Measurements from ENCODE around the gene SERPINB1.
"Not testable (repeated sequence)": the region's sequence is repeated elsewhere in the genome, so short reads cannot be mapped to it uniquely, and the experiment has no call there.

SERPINB1 gene

DNA sequence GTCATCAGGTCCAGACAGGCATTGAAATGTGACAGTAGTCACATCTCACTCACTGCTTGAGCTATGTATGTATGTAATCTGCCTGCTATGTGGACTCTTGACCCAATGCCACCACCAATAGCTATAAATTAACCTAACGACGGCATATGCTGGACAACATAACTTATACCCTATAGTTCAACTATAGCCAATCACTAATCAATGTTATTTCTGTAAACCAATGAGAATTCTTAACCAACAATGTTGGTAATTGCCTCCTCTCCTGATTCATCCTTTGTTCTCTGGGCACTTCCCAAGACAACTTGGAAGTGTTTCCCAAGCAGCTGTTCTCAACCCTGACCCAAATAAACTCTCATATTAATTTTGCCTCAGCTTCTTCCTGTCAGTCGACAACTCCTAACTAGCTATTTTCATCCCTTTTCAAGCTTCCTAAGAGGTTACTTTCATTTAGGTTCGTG lies 24.1 kb upstream of the SERPINB1 start:
- FAIRE-seq, result no peak

DNA sequence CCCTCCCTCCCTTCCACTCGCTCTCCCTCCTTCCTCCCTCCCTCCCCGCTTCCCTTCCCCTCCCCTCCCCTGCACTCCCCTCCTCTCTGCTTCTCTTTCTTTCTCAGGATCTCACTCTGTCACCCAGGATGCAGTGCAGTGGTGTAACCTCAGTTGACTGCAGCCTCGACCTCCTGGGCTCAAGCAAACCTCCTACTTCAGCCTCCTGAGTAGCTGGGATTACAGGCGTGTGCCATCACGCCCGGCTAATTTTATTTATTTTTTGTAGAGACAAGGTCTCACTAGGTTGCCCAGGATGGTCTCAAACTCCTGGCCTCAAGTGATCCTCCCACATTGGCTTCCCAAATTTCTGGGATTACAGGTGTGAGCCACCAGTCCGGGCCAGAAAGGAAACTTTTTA lies 23.6 kb upstream of the SERPINB1 start:
- FAIRE-seq, result no peak

DNA sequence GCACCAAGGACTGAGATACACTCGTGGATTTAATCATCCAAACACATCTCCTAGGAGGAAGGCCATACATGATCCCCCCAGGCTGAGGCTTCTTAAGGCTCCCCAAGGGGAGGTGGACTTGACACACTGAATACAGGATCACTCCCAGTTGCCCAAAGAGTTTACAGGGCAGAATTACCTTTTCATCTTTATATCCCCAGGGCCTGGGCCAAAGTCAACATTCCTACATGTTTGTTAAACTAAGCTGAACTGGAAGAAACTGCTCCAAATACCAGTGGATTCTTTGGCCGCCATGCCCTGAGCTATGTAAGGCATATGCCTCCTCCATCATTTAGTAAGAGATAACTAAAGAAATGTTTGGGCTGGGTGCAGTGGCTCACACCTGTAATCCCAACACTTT lies 22.2 kb upstream of the SERPINB1 start:
- FAIRE-seq, result no peak

DNA sequence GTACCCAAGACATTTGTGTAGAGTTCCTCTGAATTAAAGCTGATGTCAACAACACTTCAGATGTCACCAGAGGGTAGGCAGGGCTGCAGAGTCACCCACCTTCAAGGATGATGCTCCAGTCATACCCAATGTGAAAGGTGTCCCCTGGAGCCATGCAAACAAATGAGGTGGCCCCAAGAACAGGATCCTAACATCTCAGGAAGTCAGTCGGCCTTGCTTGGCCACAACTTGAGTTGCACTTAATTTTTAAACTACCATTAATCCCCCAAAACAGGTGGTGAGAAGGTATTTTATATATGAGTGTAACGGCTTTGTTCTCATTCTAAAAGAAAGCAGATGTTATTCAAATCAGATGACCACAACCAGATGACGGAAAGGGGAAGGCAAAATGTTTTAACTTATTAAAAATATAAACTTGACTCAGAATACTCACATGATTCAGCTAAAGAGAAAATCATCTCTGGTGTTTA lies 21.1 kb upstream of the SERPINB1 start:
- no peak for FAIRE-seq

DNA sequence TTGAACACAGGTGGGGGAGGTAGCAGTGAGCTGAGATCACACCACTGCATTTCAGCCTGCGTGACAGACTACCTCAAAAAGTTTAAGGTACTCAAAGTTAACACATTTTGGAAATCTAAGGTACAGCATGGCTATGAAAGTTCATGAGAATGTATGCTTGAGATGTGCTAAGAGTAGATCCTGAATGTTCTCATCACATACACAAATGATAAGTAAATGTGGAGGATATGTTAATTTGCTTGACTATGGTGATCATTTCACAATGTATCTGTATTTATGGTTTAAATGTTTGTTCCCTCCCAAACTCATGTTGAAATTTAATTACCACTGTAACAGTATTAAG lies 20.1 kb upstream of the SERPINB1 start:
- FAIRE-seq, result no peak

DNA sequence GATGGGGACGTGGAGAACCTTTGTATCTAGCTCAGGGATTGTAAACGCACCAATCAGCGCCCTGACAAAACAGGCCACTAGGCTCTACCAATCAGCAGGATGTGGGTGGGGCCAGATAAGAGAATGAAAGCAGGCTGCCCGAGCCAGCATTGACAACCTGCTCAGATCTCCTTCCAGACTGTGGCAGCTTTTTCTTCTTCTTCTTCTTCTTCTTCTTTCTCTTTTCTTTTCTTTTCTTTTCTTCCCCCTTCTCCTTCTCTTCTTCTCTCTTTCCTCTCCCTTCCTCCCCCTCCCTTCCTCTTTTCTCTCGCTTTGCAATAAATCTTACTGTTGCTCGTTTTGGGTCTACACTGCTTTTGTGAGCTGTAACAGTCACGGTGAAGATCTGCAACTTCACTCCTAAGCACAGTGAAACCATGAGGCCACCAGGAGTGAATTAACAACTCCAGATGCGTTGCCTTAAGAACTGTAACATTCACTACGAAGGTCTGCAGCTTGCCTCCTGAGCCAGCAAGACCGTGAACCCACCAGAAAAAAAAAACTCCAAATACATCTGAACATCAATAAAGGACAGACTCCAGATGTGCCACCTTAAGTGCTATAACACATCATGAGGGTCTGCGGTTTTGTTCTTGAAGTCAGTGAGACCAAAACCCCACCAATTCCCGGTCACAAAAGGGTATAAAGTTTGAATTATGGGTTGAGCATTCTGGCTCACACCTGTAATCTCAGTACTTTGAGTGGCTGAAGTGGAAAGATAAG lies 19.6 kb upstream of the SERPINB1 start:
- no peak for FAIRE-seq

DNA sequence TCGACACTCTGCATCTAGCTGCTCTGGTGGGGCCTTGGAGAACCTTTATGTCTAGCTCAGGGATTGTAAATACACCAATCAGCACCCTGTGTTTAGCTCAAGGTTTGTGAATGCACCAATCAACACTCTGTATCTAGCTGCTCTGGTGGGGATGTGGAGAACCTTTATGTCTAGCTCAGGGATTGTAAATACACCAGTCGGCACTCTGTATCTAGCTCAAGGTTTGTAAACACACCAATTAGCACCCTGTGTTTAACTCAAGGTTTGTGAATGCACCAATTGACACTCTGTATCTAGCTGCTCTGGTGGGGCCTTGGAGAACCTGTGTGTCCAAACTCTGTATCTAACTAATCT lies 19.0 kb upstream of the SERPINB1 start:
- not testable (repeated sequence) for FAIRE-seq

DNA sequence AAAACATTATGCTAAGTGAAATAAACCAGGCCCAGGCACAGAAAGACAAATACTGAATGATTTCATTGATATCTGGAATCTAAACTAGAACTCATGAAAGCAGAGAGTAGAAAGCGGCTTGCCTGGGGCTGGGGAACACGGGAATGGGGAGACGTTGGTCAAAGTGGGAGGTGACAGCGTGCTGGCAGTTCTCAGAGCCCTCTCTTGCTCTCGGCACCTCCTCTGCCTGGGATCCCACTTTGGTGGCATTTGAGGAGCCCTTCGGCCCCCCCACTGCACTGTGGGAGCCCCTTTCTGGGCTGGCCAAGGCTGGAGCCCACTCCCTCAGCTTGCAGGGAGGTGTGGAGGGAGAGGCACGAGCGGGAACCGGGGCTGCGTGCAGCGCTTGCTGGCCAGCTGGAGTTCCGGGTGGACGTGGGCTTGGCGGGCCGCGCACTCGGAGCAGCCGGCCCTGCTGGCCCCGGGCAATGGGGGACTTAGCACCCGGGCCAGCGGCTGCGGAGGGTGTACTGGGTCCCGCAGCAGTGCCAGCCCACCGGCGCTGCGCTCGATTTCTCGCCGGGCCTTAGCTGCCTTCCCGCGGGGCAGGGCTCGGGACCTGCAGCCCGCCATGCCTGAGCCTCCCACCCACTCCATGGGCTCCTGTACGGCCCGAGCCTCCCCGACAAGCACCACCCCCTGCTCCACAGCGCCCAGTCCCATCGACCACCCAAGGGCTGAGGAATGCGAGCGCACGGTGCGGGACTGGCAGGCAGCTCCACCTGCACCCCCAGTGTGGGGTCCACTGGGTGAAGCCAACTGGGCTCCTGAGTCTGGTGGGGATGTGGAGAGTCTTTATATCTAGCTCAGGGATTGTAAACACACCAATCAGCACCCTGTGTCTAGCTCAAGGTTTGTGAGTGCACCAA lies 18.4 kb upstream of the SERPINB1 start:
- FAIRE-seq, result not testable (repeated sequence)

DNA sequence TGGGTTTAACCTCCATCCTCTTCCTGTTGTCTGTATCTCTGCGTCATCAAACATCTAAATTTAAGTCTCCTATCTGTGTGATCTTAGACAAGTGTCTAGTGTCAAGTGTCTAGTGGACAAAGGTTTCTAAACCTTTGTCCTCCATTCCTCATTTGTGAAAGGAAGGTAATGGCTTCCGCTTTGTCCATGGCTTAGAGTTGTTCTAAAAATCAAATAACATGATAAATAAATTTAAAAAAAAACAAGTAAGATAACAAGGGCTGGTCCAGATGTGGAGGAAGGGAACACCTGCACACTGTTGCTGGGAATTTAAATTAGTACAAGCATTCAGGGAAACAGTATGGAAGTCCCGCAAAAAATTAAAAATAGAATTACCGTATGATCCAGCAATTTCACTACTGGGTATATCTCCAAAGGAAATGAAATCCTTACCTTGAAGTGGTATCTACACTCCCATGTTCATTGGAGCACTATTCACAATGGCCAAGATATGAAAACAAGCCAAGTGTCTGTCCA lies 17.6 kb upstream of the SERPINB1 start:
- FAIRE-seq, result no peak

DNA sequence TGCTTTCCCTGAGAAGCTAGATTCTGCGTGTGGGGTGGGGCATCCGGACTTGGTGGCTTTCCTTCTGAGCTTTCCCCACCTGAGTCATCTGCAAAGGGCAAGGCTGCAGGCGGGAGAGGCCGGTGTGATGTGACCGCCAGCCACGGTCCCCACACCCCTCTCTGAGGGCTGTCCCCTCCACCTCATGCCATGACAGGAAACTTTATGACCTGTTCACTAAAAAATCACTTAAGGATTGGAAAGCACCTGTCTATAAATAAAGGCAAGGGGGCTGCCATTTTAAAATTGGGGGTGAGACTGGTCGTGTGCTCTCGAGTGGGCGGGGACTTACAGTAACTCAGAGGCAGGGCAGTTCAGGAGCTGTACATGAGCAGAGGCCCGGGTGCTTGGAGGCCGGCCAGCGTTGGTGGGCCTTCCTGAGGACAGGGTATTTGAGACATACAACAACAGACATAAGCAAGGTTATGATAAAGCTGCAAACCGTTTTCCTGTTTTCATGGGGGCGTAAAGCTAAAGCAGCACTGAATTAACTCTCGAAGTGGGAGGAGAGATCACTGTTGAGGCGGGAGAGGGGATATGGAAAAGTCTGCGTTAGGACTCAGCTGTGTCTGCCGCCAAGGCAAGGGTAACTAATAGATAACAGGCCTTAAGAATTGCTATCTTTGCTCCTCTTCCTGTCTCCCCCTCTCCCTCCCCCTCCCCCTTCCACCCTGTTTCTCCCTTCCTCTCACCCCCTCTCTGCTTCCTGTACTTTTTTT lies 16.1 kb upstream of the SERPINB1 start:
- FAIRE-seq, result no peak

DNA sequence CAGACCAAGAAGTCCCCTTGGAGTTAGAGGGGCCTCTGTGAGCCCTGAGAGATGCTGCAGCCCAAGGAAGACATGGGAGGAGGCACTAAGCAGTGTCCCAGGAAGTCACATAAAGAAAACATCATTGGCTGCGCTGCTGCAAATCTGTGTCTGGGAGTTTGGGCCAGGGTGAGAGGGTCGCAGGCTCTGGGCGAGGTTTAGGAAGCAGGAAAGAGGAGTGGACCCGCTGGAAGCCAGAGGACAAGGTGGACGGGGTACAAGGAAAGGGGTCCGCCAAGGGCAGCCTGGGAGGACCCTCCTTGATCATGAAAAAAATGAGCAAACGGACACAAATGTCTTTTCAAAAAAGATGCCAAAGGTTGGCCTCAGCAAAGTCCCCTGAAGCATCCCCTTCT lies 15.5 kb upstream of the SERPINB1 start:
- FAIRE-seq, result no peak

DNA sequence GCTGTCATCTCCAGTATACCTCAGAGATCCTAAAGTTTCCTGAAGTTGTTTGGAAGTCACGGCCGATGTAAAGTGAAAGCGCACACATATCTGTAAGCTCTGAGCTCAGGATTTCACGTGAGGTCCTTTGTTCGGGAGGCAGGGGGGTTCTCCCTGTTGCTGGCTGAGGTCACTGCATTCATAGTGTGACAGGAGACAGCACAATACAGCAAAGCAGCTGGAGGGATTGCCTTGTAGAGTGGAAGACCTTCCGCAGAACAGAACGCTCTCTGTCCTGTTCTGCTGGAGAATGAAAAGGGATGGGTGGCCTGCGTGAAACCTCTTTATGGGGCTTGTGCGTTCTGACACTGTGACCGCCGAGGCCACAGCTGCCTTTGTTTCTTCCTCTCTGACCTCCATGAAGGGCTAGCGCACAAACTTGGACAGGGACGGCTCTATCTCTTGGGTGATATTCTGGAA lies 13.4 kb upstream of the SERPINB1 start:
- no peak for FAIRE-seq

DNA sequence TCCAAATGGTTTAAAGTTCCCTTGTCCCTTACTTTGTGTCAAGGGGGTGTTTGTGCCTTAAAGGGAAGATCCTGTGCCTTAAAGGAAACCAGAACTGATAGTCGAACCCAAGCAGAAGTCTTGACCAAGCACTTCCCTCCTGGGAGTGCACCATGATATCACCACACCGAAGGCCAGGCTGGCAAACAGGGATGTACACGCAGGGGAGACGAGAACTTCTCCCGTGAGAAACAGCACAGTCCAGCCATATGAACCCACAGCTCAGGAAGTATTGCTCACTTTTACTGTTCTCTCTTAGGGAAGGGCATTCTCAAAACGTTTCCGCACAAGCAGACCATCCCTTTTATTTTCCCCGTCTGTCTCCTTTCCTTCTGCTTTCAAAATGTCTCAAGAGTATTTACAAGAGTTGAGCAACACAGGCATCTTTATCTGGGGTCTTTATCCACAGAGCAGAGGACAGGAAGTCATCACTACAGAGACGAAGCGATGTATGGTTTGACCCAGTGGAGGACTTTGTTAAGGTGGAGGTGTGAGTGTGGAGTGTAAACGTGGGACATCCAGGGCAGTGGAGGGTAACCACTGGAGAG lies 12.8 kb upstream of the SERPINB1 start:
- no peak for FAIRE-seq

DNA sequence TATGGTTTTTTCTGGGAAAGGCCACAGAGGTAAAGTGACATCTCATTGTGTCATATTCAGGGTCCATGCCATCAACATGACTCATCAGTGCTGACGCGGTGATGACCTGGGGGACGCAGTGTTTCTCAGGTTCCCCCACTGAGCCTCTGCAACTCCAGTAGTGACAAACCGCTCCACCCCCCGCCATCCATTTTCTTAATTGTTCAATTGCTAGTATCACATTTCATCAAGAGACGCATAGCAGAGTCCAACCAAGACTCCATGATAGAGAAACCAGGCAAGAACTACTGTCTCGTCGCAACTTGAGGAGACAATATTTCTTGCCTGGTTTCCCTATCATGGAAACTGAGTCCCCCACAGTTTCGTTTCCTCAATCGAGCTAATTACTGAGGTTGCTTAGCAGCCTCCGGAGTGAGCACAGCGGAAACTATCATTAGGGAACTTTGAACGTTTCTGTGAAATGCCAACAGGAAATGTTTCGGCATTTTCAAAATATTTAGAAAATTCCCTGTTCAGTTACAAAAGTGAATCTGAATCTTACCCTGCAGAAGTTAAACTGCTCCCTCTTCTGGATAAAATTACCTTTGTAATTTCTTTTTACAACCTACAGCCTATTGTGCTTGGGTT lies 12.2 kb upstream of the SERPINB1 start:
- no peak for FAIRE-seq

DNA sequence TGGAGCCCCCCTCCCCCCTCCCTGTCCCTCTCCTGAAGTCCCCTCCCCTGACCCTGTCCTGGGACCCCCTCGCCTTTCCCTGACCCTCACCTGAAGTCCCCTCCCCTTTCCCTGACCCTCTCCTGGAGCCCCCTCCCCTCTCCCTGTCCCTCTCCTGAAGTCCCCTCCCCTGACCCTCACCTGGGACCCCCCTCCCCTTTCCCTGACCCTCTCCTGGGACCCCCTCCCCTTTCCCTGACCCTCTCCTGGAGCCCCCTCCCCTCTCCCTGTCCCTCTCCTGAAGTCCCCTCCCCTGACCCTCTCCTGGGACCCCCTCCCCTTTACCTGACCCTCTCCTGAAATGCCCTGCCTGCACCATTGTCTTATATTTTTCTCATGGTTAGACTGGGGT lies 11.7 kb upstream of the SERPINB1 start:
- not testable (repeated sequence) for FAIRE-seq

DNA sequence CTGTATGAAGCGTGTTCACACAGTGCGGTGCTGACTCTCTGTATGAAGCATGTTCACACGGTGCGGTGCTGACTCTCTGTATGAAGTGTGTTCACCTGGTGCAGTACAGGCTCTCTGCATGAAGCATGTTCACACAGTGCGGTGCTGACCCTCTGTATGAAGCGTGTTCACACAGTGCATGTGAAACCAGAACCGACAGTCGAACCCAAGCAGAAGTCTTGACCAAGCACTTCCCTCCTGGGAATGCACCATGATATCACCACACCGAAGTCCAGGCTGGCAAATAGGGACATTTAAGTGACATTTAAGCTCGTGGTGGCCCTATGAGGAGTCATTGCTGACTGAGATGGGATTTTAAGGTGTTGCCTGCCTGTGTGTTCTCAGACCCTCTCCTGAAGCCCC lies 11.3 kb upstream of the SERPINB1 start:
- FAIRE-seq, result no peak

DNA sequence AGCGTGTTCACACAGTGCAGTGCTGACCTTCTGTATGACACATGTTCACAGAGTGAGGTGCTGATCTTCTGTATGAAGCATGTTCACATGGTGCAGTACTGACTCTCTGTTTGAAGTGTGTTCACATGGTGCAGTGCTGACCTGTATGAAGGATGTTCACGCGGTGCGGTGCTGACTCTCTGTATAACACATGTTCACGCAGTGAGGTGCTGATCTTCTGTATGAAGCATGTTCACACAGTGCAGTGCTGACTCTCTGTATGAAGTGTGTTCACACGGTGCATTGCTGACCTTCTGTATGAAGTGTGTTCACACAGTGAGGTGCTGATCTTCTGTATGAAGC lies 10.8 kb upstream of the SERPINB1 start:
- no peak for FAIRE-seq

DNA sequence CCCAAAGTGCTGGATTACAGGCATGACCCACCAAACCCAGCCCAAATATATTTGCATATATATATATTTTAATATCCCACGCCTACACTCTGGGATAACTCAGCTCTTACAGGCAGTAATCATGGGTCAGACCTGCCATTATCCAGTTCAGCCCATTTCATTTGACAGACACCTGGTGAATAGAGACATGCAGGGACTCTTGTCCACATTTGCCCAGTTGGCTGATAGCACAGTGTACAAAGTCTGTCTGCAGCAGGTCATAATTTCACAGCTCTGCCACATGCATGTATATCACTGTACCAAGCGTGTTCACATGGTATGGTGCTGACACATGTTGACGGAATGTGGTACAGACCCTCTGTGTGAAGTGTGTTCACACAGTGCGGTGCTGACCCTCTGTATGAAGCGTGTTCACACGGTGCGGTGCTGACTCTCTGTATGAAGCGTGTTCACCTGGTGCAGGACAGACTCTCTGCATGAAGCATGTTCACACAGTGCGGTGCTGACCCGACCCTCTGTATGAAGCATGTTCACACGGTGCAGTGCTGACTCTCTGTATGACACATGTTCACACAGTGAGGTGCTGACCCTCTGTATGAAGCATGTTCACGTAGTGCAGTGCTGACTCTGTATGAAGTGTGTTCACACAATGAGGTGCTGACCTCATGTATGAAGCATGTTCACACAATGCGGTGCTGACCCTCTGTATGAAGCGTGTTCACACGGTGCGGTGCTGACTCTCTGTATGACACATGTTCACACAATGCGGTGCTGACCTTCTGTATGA lies 10.3 kb upstream of the SERPINB1 start:
- no peak for FAIRE-seq

DNA sequence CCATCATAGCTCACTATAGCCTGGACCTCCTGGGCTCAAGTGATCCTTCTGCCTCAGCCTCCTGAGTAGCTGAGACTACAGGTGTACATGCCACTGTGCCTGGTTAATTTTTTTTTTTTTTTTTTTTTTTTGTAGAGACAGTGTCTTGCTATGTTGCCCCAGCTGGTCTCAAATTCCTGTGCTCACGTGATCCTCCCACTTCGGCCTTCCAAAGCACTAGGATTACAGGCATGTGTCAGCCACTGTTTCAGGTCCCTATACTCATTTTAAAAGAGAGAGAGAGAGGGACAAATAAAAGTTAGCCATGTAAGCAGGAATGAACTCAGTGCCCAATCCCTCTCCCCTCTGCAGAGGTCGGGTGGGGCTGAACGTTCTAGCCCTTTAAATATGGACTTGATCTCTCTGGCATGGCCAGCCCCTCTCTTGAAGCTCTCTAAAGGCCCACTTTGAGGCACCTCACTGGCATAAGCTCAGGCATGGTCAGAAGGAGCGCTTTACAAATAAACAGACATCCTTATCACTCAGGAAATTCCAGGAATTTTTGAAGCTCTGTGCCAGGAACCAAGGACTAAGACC lies 9.0 kb upstream of the SERPINB1 start:
- FAIRE-seq, result no peak

DNA sequence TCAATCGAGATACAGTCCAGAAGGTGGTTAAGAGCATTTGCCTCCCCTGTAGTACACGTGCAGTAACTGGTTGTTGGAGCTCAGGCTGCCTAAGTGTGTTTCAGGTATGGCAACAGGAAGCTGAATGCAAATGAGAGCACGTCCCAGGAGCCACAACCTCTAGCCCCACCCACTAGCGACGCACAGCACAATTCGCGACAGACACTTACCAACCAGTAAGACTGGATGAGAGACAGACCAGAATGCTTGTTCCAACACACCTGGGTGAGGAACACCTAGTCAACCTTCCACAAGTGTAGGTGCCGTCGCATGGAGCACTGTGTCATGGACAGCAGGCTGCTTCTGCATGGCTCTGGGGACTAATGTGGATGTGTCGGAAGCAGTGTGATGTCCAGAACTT lies 7.2 kb upstream of the SERPINB1 start:
- no peak for FAIRE-seq

DNA sequence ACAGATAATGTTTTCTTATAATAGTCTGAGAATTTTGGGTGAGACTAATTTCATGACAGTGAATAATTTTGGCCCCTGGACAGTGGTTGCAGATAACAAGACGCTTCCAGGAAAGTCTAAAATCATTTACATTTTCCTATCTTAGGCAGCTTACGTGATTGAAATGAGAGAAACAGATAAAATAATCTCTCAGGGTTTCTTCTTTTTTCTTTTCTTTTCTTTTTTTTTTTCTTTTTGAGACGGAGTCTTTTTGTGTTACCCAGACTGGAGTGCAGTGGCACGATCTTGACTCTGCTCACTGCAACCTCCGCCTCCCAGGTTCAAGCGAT lies 4.2 kb upstream of the SERPINB1 start:
- no peak for FAIRE-seq
